Aorta (tissue), 5 donors: ENCODE results near the gene LILRA6. TPM values are rescaled to one million over a fixed set of nuclear protein-coding genes. Genes with fewer than 3 reads are reported as not detected.
"Not testable (repeated sequence)": the region's sequence is repeated elsewhere in the genome, so short reads cannot be mapped to it uniquely, and the experiment has no call there.

Experiments
- ATAC-seq: fragments of 200-7000 bp; cut with Tn5 transposase; one replicate; pipeline ENCODE4 v1.9.1; 2022; ENCODE audit warnings: moderate library complexity; ENCODE audit not compliant: low FRiP score
- DNase-seq, 2 donors: peaks; one replicate each; pipeline ENCODE4 v3.0.0-alpha.2; 2020
- H3K27ac ChIP-seq, 2 donors: one replicate each; pipeline ENCODE4 v1.5.1; 2013; ENCODE audit warnings: low read length in 2 of 2, mild to moderate bottlenecking in 2 of 2, moderate library complexity in 2 of 2, control low read depth in 1 of 2, inconsistent platforms in 1 of 2, low read depth in 1 of 2
- H3K27me3 ChIP-seq, 2 donors: one replicate each; pipeline ENCODE4 v1.6.1; 2013; ENCODE audit warnings: control low read depth in 1 of 2, low read length in 1 of 2, mild to moderate bottlenecking in 1 of 2, moderate library complexity in 1 of 2; ENCODE audit not compliant: insufficient read depth in 2 of 2, control insufficient read depth in 1 of 2
- H3K36me3 ChIP-seq, 2 donors: one replicate each; pipeline ENCODE4 v1.6.1; 2013; ENCODE audit warnings: control low read depth in 1 of 2, low read length in 1 of 2, mild to moderate bottlenecking in 1 of 2; ENCODE audit not compliant: insufficient read depth in 2 of 2, control insufficient read depth in 1 of 2
- H3K4me1 ChIP-seq, 2 donors: one replicate each; pipeline ENCODE4 v1.6.1; 2013; ENCODE audit warnings: low read length in 2 of 2, control low read depth in 1 of 2, mild to moderate bottlenecking in 1 of 2, moderate library complexity in 1 of 2; ENCODE audit not compliant: insufficient read depth in 2 of 2, control insufficient read depth in 1 of 2
- H3K4me3 ChIP-seq, 2 donors: one replicate each; pipeline ENCODE4 v1.5.1; 2013; ENCODE audit warnings: low read length in 2 of 2, control low read depth in 1 of 2, mild to moderate bottlenecking in 1 of 2
- H3K9me3 ChIP-seq: one replicate; pipeline ENCODE4 v1.6.1; 2013; ENCODE audit warnings: mild to moderate bottlenecking, low read length; ENCODE audit not compliant: control insufficient read depth
- WGBS, 2 donors: extraction: QIAGEN DNeasy Blood & Tissue Kit; methylation state at CpG; one replicate each; pipeline ENCODE4 v1.1.7; 2013; 5-methylcytosine and 5-hydroxymethylcytosine counted together
- intact Hi-C, 2 donors: fragments of 100-400 bp; cut with DNase I; formaldehyde crosslinking; loops; one replicate each; pipeline versions ENCODE4 v1.14.2 to v1.15.0; 2022
- polyA plus RNA-seq, 2 donors: library from polyadenylated mRNA; stranded (reverse); fragments of 200-250 nt; gene quantifications; one replicate each; pipeline ENCODE4 v1.2.3, GENCODE V29; 2013
- total RNA-seq, 2 donors: library from RNA; stranded (reverse); fragmentation: NEBNext Ultra II Directional; extraction: Animal tissue kit (Norgen Biotek cat#: 25700); gene quantifications; one replicate each; pipeline ENCODE4 v1.2.1, GENCODE V29; 2021
- donor health status: healthy with polysubstance abuse.
- donor health status: Bipolar disorder and iron deficiency.
- donor health status: DM: no; HTN: no; CAD: no.
- donor health status: DM: no; HTN: no; CAD: no.
- donor health status: DM: yes; HTN: yes; CAD: no.

LILRA6 gene
- total and polyA plus RNA-seq, 4 donors, result 0.43 to 14.8 (median 9.0) TPM

DNA sequence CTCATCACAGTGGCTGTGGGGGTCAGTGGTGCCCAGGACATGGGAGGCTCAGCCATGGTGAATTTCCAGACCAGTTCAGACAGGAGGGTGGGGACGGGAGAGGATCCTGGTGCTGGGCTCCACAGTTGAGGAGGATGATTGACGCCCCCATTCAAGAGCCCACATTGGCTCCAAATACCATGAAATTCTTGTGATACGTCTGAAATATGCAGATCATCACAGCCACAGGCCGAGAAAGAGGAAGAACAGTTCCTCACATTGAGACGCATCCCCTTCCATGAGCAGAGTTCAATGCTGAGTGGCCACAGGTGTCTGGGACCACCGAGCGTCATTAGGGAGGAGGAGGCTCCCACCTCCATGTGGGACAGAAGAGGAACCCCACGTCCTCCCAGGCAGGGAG, 1.2 kb upstream of the LILRA6 start:
- 67% methylated on average over 7 of the region's 8 CpGs; no CpG with 5 or more reads in 1 of the 2 donors for WGBS, 2 donors
- H3K36me3 ChIP-seq, H3K27ac ChIP-seq, ATAC-seq, H3K27me3 ChIP-seq, H3K9me3 ChIP-seq, H3K4me3 ChIP-seq, H3K4me1 ChIP-seq, intact Hi-C loops, DNase-seq: not testable (repeated sequence)

- H3K27ac ChIP-seq, intact Hi-C loops, DNase-seq, H3K4me1 ChIP-seq, H3K4me3 ChIP-seq, ATAC-seq, H3K36me3 ChIP-seq, H3K27me3 ChIP-seq, H3K9me3 ChIP-seq: not testable (repeated sequence)
- WGBS, 2 donors, result 76% methylated on average over 4 of the region's 4 CpGs; no CpG with 5 or more reads in 1 of the 2 donors
Observed at GRCh38 chr19:54242234-54242633, 356 bp downstream of the LILRA6 start.

DNA sequence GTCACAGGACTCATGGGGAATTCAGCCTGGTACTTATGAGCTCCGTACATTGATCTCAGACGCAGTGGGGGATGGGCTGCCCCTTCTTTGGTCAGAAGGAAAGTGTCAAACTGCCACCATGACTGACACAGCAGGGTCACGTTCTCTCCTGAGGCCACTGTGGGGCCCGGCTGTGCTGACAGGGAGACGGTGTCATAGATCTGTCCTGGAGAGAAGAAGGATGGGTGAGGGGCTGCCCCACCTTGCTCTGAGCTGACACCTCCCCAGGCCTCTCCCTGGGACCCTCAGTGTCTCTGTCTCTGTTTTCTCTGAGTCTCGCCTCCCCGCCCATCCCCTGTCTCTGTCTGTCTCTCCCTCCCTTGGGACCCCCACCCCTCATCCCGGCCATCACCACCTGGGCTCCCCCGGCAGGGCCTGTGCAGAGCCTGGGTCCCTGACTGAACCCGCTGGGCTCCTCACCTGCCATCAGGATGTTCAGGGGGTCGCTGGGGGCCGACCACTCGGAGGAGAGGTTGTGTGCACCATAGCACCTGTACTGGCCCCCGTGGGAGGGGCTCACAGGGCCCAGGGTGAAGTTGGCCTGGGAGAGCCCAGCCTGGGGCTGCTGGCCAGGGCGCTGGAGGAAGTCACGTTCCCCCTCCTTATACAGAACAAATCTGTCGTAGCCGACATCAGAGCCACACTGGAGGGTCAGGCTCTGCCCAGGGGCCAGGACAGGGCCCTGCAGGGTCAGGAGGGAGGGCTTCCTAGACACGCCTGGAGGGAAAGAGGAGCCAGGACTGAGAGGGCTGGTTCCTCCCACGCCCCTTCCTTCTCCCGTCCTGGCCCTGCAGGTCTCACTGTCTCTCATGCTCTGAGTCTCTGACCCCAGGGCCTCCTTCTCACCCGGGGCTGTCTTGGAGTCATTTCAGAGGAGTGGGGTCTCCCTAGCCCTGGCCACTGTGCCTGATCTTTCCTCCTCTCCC, 1.9 kb downstream of the LILRA6 start:
- H3K4me1 ChIP-seq, ATAC-seq, H3K27me3 ChIP-seq, intact Hi-C loops, H3K36me3 ChIP-seq, H3K9me3 ChIP-seq, H3K27ac ChIP-seq, H3K4me3 ChIP-seq: not testable (repeated sequence)
- DNase-seq, result peak in 1 of 2 donors; percentile 32
- 56% methylated on average over 12 to 19 of the region's 22 CpGs for WGBS, 2 donors

- ATAC-seq, result peak; percentile 46
- intact Hi-C loops, result loop anchor here in 1 of 2 donors (2.0 kb wide), 1 partner anchor 17 kb away; the partner anchor contains the start of gene LILRB3
- 72 to 73% methylated on average over 14 to 16 of the region's 21 CpGs for WGBS, 2 donors
Observed at GRCh38 chr19:54239491-54240371, 2.9 kb downstream of the LILRA6 start.

GRCh38 chr19:54233941-54234340, 8.6 kb downstream of the LILRA6 start:
- ATAC-seq, result no peak
- Histone ChIP-seq H3K36me3 (no peaks in the 10 kb centered on the region), H3K27ac (no peak overlapping the region), H3K27me3 (no peaks in the 10 kb centered on the region), H3K9me3 (no peaks in the 10 kb centered on the region), H3K4me3 (no peak overlapping the region), H3K4me1 (no peaks in the 10 kb centered on the region)
- intact Hi-C loops, result no loop called here
- DNase-seq, result no peak
- WGBS, 2 donors, result 5 to 61% methylated on average over 5 of the region's 5 CpGs

More at GRCh38 chr19:54239491-54240371, 2.9 kb downstream of the LILRA6 start:
- not testable (repeated sequence) for H3K27me3 ChIP-seq, H3K9me3 ChIP-seq, H3K4me3 ChIP-seq, H3K4me1 ChIP-seq, H3K27ac ChIP-seq, H3K36me3 ChIP-seq
- peak in 1 of 2 donors; percentile 36 for DNase-seq

DNA sequence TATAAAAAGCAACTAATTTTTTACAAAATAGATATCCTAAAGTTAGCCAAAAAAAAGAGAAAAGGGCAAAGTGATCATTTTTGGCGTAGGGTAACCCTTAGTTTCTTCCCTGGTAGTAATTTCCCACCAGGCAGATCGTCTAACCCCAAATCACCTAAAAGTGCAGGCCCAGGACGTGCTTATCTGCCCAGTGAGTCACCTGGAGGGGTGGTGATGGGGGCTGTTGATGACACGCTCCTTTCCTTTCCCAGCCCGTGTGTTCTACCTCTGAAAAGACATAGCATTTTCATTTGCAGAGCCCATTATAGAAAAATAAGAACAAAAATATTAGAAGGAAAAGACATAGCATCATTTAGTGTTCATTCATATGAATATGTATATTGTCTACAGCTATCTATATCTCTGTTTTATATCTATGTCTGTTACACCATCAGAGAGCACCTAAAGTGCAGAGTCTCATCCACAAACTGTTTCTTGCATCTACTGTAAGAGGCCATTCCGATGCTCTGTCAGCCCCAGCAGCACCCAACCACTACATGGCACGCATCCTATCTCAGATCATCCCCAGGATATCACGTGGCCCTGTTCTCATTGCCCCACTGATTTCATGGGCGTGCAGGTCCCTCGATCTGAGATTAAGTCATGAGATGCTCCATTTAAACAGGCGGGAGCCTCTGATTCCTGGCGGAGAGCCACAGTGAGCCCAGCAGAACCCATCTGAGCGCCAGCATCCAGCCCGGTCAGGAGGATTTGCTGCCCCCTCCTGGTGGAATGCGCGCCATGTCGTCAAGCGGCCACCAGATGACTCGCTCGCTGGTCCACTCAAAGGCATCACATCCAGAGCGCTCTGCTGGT, 11.3 kb downstream of the LILRA6 start:
- H3K36me3 ChIP-seq, result no peaks in the 10 kb centered on the region
- no peaks in the 10 kb centered on the region for H3K9me3 ChIP-seq
- intact Hi-C loops, result loop anchor here (1.0 to 2.0 kb wide), 2 partner anchors 62 to 63 kb away; no protein-coding TSS in a partner anchor
- 18 to 19% methylated on average over 21 of the region's 21 CpGs for WGBS, 2 donors
- H3K4me3 ChIP-seq, result no peak overlapping the region
- H3K27me3 ChIP-seq, result no peaks in the 10 kb centered on the region
- peak; percentile 90 to 98 for DNase-seq
- H3K27ac ChIP-seq, result no peak overlapping the region
- peak; percentile 93 for ATAC-seq
- no peaks in the 10 kb centered on the region for H3K4me1 ChIP-seq

DNA sequence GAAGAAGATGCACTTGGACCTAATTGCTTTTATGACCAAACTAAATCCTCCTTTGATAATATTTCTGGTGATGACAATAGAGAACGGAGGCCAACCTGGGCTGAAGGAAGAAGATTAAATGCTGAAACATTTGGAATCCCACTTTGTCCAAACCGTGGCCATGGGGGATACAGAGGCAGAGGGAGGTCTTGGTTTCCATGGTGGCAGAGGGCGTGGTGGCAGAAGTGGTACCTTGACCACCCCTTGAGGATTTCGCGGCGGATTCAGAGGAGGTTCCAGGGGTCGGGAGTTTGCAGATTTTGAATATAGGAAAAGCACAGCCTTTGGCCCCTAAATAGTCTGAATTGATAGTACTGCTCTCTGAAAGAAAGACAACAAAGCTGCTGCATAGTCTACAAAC, 12.6 kb downstream of the LILRA6 start:
- no peak for DNase-seq
- ATAC-seq, result no peak

GRCh38 chr19:54229146-54229545, 13.4 kb downstream of the LILRA6 start:
- Histone ChIP-seq H3K4me3 (no peak overlapping the region), H3K9me3 (no peaks in the 10 kb centered on the region), H3K4me1 (no peaks in the 10 kb centered on the region), H3K27me3 (no peaks in the 10 kb centered on the region), H3K36me3 (no peaks in the 10 kb centered on the region), H3K27ac (no peak overlapping the region)
- intact Hi-C loops, result no loop called here
- 89 to 90% methylated on average over 8 of the region's 8 CpGs for WGBS, 2 donors
- DNase-seq (no peak), ATAC-seq (no peak)

More for the DNA sequence above, 12.6 kb downstream of the LILRA6 start:
- no peaks in the 10 kb centered on the region for H3K36me3 ChIP-seq
- no peaks in the 10 kb centered on the region for H3K4me1 ChIP-seq
- H3K27me3 ChIP-seq, result no peaks in the 10 kb centered on the region
- H3K9me3 ChIP-seq, result no peaks in the 10 kb centered on the region
- intact Hi-C loops, result loop anchor here in 1 of 2 donors (2.0 kb wide), 1 partner anchor 61 kb away; no protein-coding TSS in a partner anchor
- H3K4me3 ChIP-seq, result no peak overlapping the region
- WGBS, 2 donors, result 85 to 92% methylated on average over 7 of the region's 7 CpGs
- no peak overlapping the region for H3K27ac ChIP-seq
